HG02623 (cell line): ENCODE measurements around the gene ADAM33.

ENCODE experiments used
- ATAC-seq: cut with Tn5 transposase; IDR thresholded peaks from one replicate; pipeline ENCODE4 v1.9.1; 2021; ENCODE audit warnings: moderate library complexity; ENCODE audit not compliant: unreplicated experiment

The ADAM33 gene

DNA sequence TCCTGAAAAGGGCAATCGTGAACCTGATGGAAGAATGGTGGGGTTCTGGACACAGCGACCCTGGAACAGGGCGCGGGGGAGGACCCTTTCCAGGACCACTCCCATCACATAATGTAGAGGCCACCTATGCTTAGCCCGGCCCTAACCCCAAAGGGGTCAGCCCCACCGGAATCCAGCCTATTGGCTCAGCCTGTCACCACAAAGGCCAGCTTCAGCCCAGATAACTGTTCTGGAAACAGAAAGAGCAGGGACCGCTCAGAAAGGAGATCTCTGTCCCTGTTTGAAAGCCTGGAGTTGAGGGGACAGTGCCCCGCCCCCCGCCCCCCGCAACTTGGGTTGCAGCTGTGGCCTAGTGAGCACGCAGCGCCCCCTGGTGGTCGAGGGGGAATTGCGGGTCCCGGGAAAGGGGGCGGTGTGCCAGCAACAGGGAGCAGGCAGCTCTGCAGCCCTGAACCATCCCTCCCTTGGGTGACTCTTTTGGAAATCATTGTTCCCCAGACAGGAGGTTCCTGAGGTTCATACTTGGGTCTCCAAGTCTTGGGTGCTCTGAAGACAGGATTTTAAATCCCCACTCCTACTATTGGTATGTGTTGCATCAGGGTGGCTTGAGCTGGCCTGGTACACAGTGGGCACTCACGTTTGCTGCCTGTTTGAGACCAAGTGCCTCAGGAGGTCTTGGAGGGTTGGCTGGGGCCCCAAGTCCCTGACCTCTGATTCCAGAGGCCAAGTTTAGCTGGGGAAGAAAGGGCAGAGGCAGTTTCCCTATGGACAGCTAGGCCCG is 29.1 kb upstream of the ADAM33 start:
- no peak for ATAC-seq

DNA sequence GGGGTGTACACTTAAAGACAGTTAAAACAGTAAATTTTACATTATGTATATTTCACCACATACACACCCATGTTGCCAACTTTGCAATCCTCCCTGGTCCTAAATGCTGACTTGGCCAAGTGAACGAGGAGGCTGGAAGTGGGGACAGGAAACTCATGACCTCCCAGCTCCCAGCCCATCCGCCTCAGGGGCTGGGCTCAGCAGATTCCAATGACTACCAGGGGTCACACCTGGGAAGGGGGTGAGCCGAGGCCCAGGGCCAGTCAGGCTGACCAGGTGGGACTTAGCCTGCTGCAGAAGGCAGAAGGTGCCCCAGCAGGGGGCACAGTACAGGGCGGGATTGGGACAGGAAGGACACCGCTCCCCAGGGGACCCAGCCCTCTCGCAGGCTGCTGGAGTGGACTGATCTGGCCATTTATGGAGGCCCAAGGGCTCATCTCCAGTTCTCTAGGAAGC is 28.2 kb upstream of the ADAM33 start:
- ATAC-seq, result no peak

DNA sequence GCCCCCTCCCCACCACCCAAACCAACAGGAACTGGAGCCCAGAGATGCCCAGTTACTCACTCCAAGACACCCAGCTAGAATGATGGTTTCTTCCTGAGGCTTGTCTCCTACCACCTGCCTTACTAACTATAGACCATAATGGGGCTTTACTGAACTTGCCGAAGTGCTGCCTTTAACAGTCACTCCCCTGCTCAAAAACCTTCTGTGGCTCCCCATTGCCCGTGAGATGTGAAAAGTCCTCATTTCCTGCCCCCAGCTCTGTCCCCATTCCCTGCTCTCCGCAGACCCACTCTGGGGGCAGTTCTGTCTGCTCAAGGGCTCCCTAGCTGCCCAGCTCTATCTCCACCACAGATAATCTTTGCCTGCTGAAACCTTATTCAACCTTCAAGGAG is 25.7 kb upstream of the ADAM33 start:
- no peak for ATAC-seq

DNA sequence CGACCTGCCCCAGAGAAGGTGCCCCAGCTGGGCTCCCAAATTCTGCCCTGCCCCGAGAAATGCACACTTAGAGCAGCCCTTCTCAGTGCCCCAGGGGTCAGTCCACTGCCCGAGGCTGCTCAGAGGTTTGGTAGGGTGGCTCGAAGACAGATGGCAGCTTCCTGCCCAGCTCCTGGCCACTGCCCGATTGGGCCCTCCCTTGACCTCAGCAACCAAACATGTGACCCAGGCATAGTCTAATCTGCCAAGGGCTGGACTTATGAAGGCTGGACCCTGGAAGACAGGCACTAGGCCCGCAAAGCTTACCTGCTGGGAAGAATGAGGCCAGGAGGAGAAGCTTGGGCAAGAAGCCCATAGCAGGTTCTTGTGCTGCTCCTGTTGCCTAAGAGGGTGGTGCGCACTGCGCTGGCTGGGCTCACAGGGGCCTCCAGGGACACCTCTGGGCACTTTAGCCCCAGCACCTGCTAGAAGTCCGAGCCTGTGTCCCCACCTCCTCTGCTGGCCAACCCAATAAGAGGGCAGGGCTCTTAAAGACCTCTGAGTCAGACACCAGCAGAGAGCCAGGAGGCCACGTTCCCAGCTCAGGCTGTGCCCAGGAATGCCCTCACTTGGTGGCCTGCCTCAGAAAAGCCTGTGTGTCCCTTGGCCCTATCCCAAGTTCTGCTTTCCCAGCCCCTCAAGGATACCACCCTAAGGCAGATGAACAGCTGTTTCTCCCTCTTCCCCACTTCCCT is 25.1 kb upstream of the ADAM33 start:
- ATAC-seq, result no peak

DNA sequence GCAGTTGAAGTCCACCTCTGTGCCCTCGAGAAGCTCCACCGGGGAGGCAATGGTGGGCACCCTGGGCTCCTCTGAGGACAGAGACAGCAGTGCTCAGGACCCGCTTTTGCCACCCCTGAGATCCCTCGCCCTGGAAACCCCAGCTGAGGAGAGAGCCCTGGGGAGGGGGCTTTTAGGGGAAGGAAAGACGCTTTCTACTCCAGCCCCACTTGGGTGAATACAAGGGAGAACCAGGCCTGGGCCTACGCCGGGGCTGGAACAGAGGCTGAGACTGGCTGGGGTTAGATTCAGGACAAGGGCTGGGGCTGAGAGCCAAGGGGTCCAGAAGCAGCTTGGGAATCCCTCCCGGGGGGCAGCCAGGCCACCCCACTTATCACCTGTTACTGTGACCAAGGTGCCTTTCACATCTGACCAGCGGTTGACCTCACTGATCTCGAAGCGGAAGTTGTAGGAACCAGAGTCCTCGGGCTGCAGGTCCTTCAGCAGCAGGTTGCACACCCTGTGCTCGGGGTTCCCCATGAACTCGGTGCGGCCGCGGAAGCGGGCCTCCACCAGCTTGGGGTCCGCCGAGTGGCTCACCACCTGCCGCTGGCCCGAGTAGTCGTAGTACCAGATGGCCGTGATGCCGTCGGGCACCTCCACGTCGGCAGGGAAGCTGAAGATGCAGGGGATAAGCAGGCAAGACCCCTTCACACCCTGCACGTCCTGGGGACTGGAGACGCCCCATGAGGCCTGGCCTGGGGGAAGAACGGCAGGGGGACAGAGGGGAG is 24.3 kb upstream of the ADAM33 start:
- ATAC-seq, result no peak

DNA sequence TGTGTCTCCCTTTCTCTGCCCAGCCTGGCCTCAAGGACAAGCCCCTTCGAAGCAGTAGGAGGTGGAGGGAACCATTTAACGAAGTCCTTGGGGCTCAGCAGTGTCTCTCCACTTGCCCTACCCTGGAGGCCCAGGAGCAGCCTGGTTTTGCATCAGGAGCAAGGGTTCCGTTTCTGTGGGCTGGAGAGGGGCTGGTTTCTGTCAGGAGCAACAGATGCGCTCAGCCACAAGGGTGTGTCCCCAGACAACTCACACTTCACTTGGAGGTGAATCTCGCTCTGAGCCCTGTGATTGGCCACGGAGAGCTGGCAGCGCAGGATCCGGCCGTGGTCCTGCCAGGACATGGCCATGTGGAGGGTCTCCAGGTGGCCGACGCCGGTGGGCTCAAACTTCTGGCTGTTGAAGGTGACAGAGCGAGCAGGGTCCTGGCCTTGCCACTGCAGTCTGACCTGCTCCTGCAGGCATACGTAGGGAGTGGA is 23.7 kb upstream of the ADAM33 start:
- no peak for ATAC-seq

DNA sequence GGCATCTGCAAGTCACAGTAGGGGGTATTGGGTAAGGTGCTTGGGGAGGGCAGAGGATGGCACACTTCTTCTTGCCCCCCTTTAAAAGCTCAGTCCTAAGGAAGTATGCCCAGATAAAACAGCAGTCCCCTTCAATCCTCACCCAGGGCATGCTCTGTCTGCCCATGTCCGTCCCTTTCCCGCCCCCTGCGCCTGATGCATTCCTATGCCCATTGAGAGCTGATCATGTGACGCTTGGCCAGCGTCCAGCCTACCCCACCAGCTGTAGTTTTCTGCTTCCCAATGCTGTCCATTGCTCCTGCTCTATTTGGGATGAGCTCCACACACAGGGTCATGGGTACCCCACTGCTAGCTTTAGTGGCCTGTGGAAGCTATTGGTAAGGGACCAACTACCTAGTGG is 22.3 kb upstream of the ADAM33 start:
- no peak for ATAC-seq

DNA sequence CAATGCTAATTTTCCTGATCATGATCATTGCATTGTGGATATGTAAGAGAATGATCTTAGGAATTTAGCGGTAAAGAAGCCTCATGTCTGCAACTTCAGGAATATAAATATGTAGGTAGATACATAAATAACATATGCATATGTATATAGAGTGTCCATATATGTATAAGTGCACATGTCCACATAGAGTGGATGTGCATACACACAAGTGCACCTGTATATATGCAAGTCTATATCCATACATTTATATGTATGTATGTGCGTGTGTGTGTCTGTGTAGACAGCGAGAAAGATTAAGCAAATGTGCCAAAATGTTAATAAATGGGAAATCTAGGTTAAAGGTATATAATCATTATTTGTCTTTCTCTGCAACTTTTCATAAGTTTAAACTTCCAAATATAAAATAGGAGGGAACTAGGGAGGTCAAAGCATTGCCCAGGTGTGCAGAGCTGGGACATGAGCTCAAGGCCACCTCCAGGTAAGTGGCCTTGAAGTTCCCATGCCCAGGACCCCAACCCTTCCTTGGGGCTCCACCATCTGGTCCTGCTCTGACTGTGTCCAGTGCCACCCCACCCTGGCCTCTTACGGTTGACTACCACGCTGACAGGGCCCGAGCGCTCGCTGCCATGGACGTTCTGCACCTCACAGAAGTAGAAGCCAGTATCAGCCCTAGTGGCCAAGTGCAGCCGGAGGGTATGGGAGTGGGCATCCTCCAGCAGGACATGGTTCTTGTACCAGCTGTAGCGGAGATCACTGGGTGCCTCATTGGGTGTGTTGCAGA is 21.0 kb upstream of the ADAM33 start:
- ATAC-seq, result no peak

DNA sequence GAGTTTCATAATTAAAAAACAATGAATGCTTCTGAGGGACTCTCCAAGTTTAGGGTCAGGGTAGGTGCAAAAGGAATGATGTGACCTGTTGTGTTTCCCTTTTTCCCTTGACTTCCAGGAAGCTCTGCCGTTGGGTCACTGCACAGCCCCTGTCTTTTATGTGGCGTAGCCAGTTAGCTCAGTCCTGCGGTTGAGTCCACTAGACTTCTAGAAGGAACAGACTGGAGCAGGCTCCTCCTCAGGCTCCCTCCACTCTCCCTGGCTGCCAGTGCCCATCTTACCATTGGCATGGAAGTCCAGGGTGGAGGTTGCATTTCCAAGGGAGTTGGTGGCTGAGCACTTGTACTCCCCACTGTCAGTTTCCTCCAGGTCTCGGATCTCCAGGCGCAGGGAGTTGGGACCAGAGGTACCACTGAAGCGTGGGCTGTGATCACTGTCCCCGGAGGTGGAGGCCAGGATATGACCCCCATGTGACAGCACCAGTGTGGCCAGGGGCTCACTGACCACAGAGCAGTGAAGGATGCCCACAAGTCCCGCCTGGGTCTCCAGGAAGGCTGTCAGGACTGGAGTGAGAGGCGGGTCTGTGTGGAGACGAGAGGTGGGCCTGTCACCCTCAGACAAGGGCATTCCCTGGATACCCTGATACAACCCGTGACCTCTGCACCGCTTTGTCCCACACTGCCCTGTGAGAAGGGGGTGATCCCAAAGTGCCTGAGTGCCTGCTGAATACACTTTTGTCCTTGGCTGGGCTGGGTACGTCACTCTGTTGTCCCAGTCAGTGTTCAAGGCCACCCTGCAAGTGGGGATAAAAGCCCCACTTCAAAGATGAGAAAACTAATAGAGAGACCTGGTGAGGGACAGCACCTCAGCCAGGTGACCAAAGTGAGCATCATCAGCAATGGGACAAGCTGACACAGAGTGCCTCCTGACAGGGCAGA is 19.5 kb upstream of the ADAM33 start:
- no peak for ATAC-seq

DNA sequence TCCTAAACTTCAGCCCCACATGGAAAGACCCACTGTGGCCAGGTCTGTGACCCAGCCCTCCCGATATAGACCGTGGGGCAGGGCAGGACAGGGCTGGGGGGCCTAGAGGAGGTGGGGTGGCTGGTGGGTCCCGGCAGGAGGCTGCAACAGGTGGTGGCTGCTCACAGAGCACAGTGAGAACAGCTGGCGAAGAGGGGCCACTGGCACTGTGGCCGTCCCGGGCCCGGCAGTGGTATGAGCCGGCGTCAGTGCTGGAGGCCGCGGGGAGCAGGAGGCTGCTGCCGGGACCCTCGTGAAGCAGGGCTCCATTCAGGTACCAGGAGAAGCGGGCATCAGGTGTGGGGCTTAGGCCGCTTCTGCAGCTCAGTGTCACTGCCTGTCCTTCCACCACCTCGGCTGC is 17.2 kb upstream of the ADAM33 start:
- ATAC-seq, result no peak

DNA sequence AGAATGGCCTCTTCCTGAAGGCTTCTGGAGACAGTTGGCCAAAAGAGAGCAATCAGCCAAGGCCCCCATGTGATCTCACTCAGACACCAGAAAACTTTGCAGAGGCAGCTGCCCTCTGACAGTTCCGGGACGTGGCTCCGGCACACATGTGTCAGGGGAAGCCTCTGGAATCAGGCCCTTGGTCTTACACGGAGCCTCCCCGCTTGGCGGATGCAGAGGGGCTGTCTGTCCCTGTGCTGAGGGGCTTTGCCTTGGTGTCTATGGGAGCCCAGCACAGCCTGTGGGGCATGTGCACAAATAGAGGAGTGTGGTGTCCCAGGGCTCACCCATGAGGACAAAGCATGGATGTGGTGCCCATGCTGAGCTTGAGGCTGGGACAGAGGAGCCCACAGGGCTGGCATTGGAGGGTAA is 16.8 kb upstream of the ADAM33 start:
- no peak for ATAC-seq

DNA sequence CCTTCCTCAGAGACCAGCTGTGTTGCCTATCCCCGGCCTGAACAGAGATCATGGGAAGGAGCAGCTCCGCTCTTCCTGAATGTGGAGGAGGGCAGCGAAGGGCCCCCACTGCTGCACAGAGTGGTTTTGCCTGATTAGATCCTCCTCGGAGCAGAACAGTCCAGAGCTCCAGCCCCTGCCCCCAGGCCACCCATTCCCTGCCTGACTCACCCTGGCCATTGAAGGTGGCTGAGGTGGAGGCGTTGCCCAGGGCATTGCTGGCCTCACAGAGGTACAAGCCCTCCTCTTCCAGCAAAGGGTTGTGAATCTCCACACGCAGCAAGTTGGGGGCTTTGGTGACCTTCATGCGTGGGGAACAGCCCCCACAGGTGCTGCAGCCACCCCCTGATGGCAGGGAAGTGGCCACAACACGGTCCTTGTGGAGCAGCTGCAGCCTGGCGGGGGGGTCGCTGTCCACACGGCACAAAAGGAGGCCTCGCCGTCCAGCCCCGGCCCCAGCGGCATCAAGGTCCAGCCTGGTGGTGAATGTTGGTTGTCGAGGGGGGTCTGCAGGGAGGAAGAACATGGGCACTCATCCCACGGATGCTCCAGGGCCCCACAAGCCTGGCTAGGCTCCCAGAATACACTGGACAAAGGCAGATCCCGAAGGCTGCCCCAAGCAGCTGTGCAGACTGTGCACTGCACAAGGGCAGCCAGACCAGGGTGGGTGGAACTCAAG is 15.9 kb upstream of the ADAM33 start:
- no peak for ATAC-seq

DNA sequence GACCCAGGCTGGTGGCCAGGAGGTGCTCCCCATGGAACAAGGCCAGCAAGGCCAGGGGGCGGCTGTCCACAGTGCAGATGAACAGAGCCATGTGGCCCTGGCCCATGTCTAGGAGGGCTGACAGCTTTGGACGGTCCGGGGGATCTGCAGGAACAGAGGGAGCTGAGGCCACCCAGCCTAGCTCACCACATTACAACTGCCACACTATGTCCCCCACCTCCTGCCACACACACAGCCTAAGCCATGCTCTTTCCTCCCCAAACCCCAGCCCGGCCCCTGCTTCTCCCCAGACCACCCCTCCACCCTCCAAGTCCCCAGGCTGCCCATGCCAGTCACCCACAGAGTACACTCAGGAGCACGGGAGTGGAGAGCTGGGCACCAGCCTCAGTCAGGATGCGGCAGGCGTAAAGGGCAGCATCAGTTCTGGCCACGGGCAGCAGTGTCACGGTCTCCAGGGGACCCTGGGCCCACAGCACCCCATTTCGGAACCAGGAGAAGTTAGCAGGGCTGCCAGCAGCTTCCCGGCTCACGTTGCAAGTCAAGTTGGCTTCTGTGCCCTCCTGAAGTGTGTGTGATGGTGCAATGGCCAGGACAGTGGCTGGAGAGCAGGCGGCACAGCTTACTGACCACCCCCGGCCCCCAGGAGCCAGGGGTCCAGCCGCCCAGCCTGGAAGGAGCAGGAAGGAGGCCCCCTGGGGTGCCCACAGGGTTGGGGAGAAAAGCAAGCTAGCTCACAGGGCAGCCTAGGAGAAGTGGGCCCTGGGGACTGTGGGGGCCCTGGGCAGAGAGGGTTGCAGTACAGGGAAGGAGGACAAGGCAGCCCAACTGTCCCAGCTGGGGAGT is 15.2 kb upstream of the ADAM33 start:
- no peak for ATAC-seq

DNA sequence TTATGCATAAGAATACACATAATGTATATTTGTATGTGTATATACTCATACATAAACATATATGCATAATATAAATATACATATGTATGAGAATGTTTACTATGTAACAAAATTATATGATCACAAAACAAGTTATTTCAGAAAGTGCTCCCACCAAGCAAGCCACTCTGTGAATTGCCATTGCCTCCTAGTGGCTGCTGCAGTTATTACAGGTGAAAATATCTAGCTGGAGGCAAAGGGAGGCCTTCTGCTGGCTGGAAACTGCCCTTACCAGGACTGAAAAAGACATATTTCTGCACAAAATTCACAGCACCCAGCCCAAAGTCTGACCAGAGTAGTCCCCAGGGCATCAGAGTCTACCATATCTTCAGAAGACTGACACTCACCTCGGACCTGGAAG is 14.4 kb upstream of the ADAM33 start:
- ATAC-seq, result no peak

DNA sequence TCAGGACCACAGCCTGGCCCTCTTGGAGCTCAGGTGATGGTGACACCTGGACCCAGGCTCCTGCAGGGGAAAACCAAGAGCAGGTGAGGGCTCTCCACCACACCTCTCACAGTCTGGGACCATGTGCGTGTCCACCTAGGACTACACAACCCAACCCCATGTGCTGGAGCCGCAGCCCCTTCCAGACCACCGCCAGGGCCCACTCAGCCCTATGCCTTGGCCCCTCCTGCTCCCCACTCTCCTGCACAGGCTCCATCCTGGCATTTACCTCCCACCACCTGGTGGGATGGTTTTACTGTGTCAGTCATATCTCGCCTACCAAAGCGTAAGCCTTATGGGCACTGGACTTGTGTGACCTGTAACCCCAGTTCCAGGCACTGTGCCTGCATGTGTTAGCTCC is 13.1 kb upstream of the ADAM33 start:
- no peak for ATAC-seq

DNA sequence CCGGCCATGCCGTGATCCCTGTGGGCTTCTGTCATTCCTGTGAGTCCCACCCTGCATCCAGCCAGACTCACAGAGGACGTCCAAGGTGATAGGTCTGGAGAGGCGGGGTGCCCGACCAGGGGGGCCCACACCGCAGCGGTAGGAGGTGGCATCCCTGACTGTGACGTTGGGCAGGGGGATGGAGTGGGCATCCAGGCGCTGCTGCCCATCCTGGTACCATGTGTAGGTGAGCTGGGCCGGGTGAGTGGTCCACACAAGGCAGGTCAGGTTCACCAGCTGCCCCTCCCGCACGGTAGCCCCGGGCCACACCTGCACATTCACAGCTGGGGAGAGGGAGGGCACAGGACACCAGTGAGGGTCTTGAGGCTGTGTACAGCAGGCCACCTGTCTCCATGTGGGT is 11.6 kb upstream of the ADAM33 start:
- ATAC-seq, result no peak

DNA sequence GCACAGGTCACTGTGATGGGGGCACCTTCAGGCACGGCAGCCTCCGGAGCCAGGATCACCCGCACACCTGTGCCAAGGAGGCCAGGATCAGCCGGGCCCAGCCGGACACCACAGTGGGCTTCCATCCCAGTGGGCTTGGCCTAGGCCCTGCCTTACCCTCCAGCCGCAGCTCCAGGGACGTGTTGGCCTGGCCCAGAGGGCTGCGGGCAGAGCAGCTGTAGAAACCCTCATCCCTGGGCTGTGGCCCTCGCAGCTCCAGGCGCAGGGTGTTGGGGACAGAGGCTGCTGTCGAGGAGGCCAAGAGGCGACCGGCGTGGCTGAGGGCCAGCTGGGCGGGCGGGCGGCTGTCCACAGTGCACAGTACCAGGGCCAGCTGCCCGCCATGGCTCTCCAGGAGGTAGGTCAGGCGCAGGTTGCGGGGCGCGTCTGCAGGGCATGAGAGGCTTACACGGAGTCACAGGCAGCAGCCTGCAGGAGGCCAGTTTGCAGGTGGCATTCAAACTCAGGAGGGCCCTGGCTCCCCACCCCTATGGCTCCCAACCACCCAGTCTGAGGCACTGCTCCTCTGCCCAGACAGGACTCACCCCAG is 11.0 kb upstream of the ADAM33 start:
- no peak for ATAC-seq

DNA sequence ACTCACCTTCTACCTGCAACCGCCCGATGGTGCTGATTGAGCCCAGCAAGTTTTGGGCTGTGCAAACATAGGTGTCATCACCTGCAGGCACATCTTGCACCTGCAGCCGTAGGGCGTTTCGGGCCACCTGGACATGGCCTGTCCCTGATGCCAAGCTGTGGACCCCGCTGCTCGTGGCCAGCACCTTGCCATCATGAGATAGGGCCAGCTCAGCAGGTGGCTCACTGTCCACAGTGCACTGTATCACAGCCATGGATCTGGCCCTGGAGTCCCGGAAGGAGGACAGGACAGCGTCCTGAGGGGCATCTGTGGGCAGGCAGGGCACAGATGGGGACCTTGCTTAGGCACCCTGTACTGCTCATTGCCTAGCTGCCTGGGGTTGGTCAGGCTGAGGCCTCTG is 10.1 kb upstream of the ADAM33 start:
- no peak for ATAC-seq
